CD4-positive, alpha-beta T cell (primary cell): ENCODE data around the gene RBM28. TPM values are rescaled to one million over a fixed set of nuclear protein-coding genes. Genes with fewer than 3 reads are reported as not detected.

Experiments used
- ATAC-seq: fragments of 200-7000 bp; cut with Tn5 transposase; one replicate; pipeline ENCODE4 v1.10.0; 2022; ENCODE audit warnings: mild to moderate bottlenecking; ENCODE audit not compliant: poor library complexity
- CTCF ChIA-PET: fragments of 350-600 bp; sonication (Branson Sonifier 250); formaldehyde crosslinking; loops from one replicate; lab custom pipeline; 2021; ENCODE audit warnings: antibody characterized with exemption, inconsistent platforms; lab: Charles Lee
- POLR2A ChIA-PET: fragments of 350-600 bp; sonication (Branson Sonifier 250); formaldehyde crosslinking; loops from one replicate; lab custom pipeline; 2021; ENCODE audit warnings: antibody characterized with exemption, inconsistent platforms; lab: Charles Lee
- DNase-seq, 14 experiments: peaks; one replicate each; pipeline ENCODE4 v3.0.0-alpha.2; 2013 to 2020; ENCODE audit warnings: mixed read lengths in 2 of 14
- H3K27ac ChIP-seq, 2 donors: one replicate each; pipeline versions ENCODE4 v1.5.1 to v1.7.0; 2013; ENCODE audit warnings: low read length in 2 of 2, low read depth in 1 of 2, mild to moderate bottlenecking in 1 of 2
- H3K27me3 ChIP-seq, 2 experiments: 1 replicate in 1 of 2; 2 replicates in 1 of 2; pipeline versions ENCODE4 v1.6.1 to v1.7.0; 2013; ENCODE audit warnings: low read length in 2 of 2, control low read depth in 1 of 2, mild to moderate bottlenecking in 1 of 2, moderate library complexity in 1 of 2; ENCODE audit not compliant: insufficient read depth in 2 of 2, control insufficient read depth in 1 of 2
- H3K36me3 ChIP-seq: one replicate; pipeline ENCODE4 v1.6.1; 2013; ENCODE audit warnings: low read length, control low read depth; ENCODE audit not compliant: insufficient read depth
- H3K4me1 ChIP-seq: one replicate; pipeline ENCODE4 v1.6.1; 2013; ENCODE audit warnings: low read length, control low read depth; ENCODE audit not compliant: insufficient read depth
- H3K4me3 ChIP-seq: one replicate; pipeline ENCODE4 v1.5.1; 2013; ENCODE audit warnings: mild to moderate bottlenecking, low read length, moderate library complexity
- H3K9me3 ChIP-seq, 2 experiments: 1 replicate in 1 of 2; 2 replicates in 1 of 2; pipeline versions ENCODE4 v1.6.1 to v1.7.0; 2013; ENCODE audit warnings: low read length in 2 of 2, mild to moderate bottlenecking in 2 of 2, control low read depth in 1 of 2, moderate library complexity in 1 of 2; ENCODE audit not compliant: control insufficient read depth in 1 of 2, insufficient read depth in 1 of 2
- H3K27ac Mint-ChIP-seq: one replicate; pipeline ENCODE4 v1.8.0; 2020; ENCODE audit warnings: mixed read lengths
- H3K27me3 Mint-ChIP-seq: one replicate; pipeline ENCODE4 v1.8.0; 2021; ENCODE audit warnings: mixed read lengths
- H3K36me3 Mint-ChIP-seq: one replicate; pipeline ENCODE4 v1.8.0; 2021; ENCODE audit warnings: low read depth, mixed read lengths
- H3K4me1 Mint-ChIP-seq: one replicate; pipeline ENCODE4 v1.8.0; 2021; ENCODE audit warnings: low read depth, mixed read lengths
- H3K4me3 Mint-ChIP-seq: one replicate; pipeline ENCODE4 v1.8.0; 2020; ENCODE audit warnings: mild to moderate bottlenecking, mixed read lengths
- H3K9me3 Mint-ChIP-seq: one replicate; pipeline ENCODE4 v1.8.0; 2020; ENCODE audit warnings: mixed read lengths
- intact Hi-C, 2 experiments: fragments of 100-400 bp; cut with DNase I in 1 of 2; cut with micrococcal nuclease in 1 of 2; formaldehyde crosslinking; loops; one replicate each; pipeline versions ENCODE4 v1.15.1 to v1.9.0; 2023 to 2025; cut with DNase I, micrococcal nuclease
- total RNA-seq, 174 experiments: library from RNA in 2 of 174; stranded (reverse) in 2 of 174; gene quantifications; one replicate each; pipeline ENCODE4 v1.2.3 and lab custom pipeline; 2021 to 2026
- TF ChIP-seq, protein P1 (sequence below): fragments of 200-600 bp; IDR thresholded peaks from one replicate; pipeline ENCODE4 v1.8.0; 2022; ENCODE audit warnings: antibody characterized with exemption, mild to moderate bottlenecking

Gene RBM28
- total RNA-seq, 2 experiments from 2014 or later, result 10.1 to 10.5 TPM

DNA sequence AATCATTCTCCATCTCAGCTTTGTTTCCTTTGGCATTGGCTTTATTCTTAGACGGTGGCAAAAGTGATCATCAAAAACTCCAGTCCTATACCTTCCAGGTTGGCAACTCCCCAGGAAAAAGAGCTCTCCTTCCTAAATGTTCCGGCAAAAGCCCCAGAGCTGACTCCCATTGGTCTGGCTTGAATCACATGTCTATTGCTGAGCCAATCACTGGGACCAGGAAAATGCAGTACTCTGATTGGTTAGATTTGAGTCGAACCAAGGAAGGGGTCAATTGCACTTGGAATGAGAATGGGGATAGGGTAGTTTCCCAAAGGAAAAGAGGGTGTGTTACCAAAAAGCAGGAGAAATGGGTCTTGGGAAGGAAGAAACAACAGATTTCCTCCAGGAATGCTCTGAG is 80.3 kb downstream of the RBM28 start:
- Histone ChIP-seq H3K4me3 (no peak overlapping the region), H3K4me1 (no peaks in the 10 kb centered on the region), H3K36me3 (no peaks in the 10 kb centered on the region), H3K9me3 (no peaks in the 10 kb centered on the region), H3K27ac (no peak overlapping the region), H3K27me3 (peaks cover 6 to 12% of the 10 kb centered on the region in 2 experiments)
- intact Hi-C loops, result no loop called here
- DNase-seq (no peak), ATAC-seq (no peak)
- TF ChIP-seq, protein P1, sequence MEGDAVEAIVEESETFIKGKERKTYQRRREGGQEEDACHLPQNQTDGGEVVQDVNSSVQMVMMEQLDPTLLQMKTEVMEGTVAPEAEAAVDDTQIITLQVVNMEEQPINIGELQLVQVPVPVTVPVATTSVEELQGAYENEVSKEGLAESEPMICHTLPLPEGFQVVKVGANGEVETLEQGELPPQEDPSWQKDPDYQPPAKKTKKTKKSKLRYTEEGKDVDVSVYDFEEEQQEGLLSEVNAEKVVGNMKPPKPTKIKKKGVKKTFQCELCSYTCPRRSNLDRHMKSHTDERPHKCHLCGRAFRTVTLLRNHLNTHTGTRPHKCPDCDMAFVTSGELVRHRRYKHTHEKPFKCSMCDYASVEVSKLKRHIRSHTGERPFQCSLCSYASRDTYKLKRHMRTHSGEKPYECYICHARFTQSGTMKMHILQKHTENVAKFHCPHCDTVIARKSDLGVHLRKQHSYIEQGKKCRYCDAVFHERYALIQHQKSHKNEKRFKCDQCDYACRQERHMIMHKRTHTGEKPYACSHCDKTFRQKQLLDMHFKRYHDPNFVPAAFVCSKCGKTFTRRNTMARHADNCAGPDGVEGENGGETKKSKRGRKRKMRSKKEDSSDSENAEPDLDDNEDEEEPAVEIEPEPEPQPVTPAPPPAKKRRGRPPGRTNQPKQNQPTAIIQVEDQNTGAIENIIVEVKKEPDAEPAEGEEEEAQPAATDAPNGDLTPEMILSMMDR, result no peak
- Mint-ChIP-seq H3K27ac (no peak overlapping the region), H3K4me3 (no peak overlapping the region), H3K27me3 (peaks cover 13% of the 10 kb centered on the region), H3K9me3 (no peaks in the 10 kb centered on the region), H3K36me3 (no peaks in the 10 kb centered on the region), H3K4me1 (no peaks in the 10 kb centered on the region)
- ChIA-PET CTCF (no interaction called here), POLR2A (no interaction called here)

- H3K27me3 Mint-ChIP-seq, result peaks cover 4% of the 10 kb centered on the region
- intact Hi-C loops, result no loop called here
- no peaks in the 10 kb centered on the region for H3K36me3 ChIP-seq
- H3K27me3 ChIP-seq, result peaks cover 5 to 10% of the 10 kb centered on the region in 2 experiments
- H3K27ac Mint-ChIP-seq, result no peak overlapping the region
- no peak overlapping the region for H3K4me3 Mint-ChIP-seq
- H3K9me3 Mint-ChIP-seq, result no peaks in the 10 kb centered on the region
- no peak for DNase-seq
- H3K27ac ChIP-seq, result no peak overlapping the region
- H3K4me1 ChIP-seq, result no peaks in the 10 kb centered on the region
- H3K4me1 Mint-ChIP-seq, result no peaks in the 10 kb centered on the region
- no peaks in the 10 kb centered on the region for H3K36me3 Mint-ChIP-seq
- H3K4me3 ChIP-seq, result no peak overlapping the region
- TF ChIP-seq, protein P1, result no peak
- ChIA-PET POLR2A (no interaction called here), CTCF (no interaction called here)
- H3K9me3 ChIP-seq, result no peaks in the 10 kb centered on the region
- ATAC-seq, result no peak
Observed at GRCh38 chr7:128262273-128263028, 81.3 kb downstream of the RBM28 start.

DNA sequence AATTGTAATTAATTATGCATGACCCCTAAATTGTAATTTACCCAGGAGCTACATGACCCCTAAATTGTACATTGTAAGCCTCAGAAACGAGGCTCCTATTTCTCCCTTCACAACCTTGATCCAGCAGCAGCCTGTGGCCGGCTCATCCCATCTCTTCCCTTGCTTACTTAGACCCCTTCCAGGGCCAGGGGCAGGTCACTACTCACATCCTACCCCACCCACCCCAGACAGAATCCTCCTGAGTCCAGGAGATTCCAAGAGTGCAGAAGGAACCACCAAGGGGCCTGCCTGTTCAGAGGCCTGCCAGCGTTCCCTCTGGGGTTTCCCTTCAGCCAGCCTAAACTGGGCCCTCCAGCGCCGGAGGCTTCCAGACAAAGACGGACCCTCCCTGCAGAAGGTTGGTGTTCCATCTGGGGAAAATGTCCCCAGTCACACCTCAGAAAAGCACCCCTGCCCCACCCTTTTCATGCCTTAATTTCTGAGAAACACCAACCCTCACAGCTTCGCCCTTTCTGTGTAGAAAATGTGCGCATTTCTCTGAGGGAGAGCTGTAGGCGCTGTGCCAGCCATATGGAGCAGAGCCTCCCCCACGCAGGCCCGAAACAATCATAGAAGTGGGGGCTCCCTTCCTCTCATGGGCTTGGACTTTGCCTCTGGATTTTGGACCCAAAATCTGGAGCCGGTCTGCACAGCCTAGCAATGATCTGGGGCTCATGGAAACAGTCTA is 83.5 kb downstream of the RBM28 start:
- Mint-ChIP-seq H3K9me3 (no peaks in the 10 kb centered on the region), H3K27me3 (no peaks in the 10 kb centered on the region), H3K27ac (no peak overlapping the region), H3K4me1 (no peaks in the 10 kb centered on the region), H3K4me3 (no peak overlapping the region), H3K36me3 (no peaks in the 10 kb centered on the region)
- DNase-seq (no peak), ATAC-seq (no peak)
- Histone ChIP-seq H3K36me3 (no peaks in the 10 kb centered on the region), H3K27ac (no peak overlapping the region), H3K4me1 (no peaks in the 10 kb centered on the region), H3K27me3 (peaks cover 0 to 5% of the 10 kb centered on the region in 2 experiments), H3K4me3 (no peak overlapping the region), H3K9me3 (no peaks in the 10 kb centered on the region)
- CTCF ChIA-PET, result no interaction called here
- POLR2A ChIA-PET, result no interaction called here
- TF ChIP-seq, protein P1, result no peak
- intact Hi-C loops, result no loop called here
